Gastrocnemius medialis (tissue), 4 donors: ENCODE results near the gene MINK1. TPM values are rescaled to one million over a fixed set of nuclear protein-coding genes. Genes with fewer than 3 reads are reported as not detected.

Experiments
- ATAC-seq, 2 donors: fragments of 150-250 bp; one replicate each; pipeline ENCODE4 v1.9.1; 2016
- DNase-seq, 2 donors: peaks; one replicate each; pipeline ENCODE4 v3.0.0-alpha.2; 2019
- H3K27ac ChIP-seq, 4 donors: fragments of 200-600 bp; sonication (generic); 1 replicate in 1 of 4; 2 replicates in 3 of 4; pipeline ENCODE4 v1.5.1; 2016 to 2018; ENCODE audit warnings: mild to moderate bottlenecking in 2 of 4, moderate library complexity in 1 of 4
- H3K27me3 ChIP-seq, 3 donors: fragments of 200-600 bp; sonication (generic) in 2 of 3; 1 replicate in 1 of 3; 2 replicates in 2 of 3; pipeline versions ENCODE4 v1.5.1 to v1.6.0; 2016 to 2019; ENCODE audit warnings: mild to moderate bottlenecking in 1 of 3, moderate library complexity in 1 of 3
- H3K36me3 ChIP-seq, 2 donors: fragments of 200-600 bp; sonication (generic) in 1 of 2; one replicate each; pipeline ENCODE4 v1.5.1; 2017 to 2018
- H3K4me1 ChIP-seq, 2 donors: fragments of 200-600 bp; sonication (generic) in 1 of 2; one replicate each; pipeline ENCODE4 v1.5.1; 2016 to 2017; ENCODE audit warnings: mild to moderate bottlenecking in 2 of 2
- H3K4me3 ChIP-seq, 4 donors: fragments of 200-600 bp; sonication (generic) in 3 of 4; 1 replicate in 1 of 4; 2 replicates in 3 of 4; pipeline ENCODE4 v1.5.1; 2016 to 2019; ENCODE audit warnings: mild to moderate bottlenecking in 2 of 4
- H3K9me3 ChIP-seq, 3 donors: fragments of 200-600 bp; sonication (generic) in 2 of 3; 1 replicate in 1 of 3; 2 replicates in 2 of 3; pipeline ENCODE4 v1.5.1; 2016 to 2019
- CTCF ChIP-seq, 5 experiments: fragments of 450-650 bp in 3 of 5; fragments of 200-600 bp in 2 of 5; sonication (generic) in 2 of 5; IDR thresholded peaks in 4 of 5; conservative IDR thresholded peaks in 1 of 5; 1 replicate in 4 of 5; 2 replicates in 1 of 5; pipeline ENCODE4 v1.5.1; 2016 to 2019; ENCODE audit warnings: antibody characterized with exemption in 5 of 5, mild to moderate bottlenecking in 3 of 5, moderate library complexity in 3 of 5
- POLR2A ChIP-seq, 2 donors: fragments of 450-650 bp; IDR thresholded peaks; one replicate each; pipeline ENCODE4 v1.6.1; 2017; ENCODE audit warnings: antibody characterized with exemption in 2 of 2, mild to moderate bottlenecking in 2 of 2, moderate library complexity in 2 of 2
- in situ Hi-C, 4 donors: fragments of 200-750 bp; cut with MboI; loops; one replicate each; pipeline versions ENCODE4 v1.15.0 to v1.8.0; 2017; ENCODE audit warnings: low sequenced_read_pairs in 4 of 4
- intact Hi-C: fragments of 100-400 bp; cut with DNase I; formaldehyde crosslinking; loops from one replicate; pipeline ENCODE4 v1.15.1; 2023; ENCODE audit warnings: low total_unique reads
- total RNA-seq, 4 donors: library from RNA; depleted of rRNA; stranded (reverse); fragments of >200 nt; gene quantifications; one replicate each; pipeline versions ENCODE4 v1.1.0 to v1.2.3, GENCODE V29; 2016

Gene MINK1
- total RNA-seq, 4 donors from 2014 or later: 11.7 to 20.2 (median 15.3) TPM

- Histone ChIP-seq H3K9me3 (no peaks in the 10 kb centered on the region), H3K4me3 (no peak overlapping the region), H3K36me3 (no peaks in the 10 kb centered on the region), H3K27ac (no peak overlapping the region), H3K27me3 (no peaks in the 10 kb centered on the region), H3K4me1 (peaks cover 22 to 44% of the 10 kb centered on the region in 2 donors)
- ATAC-seq: no peak
- in situ Hi-C loops (no loop called here), intact Hi-C loops (no loop called here)
- no peak for DNase-seq
- TF ChIP-seq POLR2A (IDR thresholded peaks at IDR 0.05): no peak
- no peak for TF ChIP-seq CTCF (IDR thresholded peaks at IDR 0.05 in 4 of 5, conservative IDR thresholded peaks at IDR 0.05 in 1 of 5)
These were observed 3.1 kb downstream of the MINK1 start for GRCh38 chr17:4836221-4836620.

GRCh38 chr17:4837471-4838308 lies 4.5 kb downstream of the MINK1 start:
- Histone ChIP-seq H3K4me1 (peaks cover 22 to 44% of the 10 kb centered on the region in 2 donors), H3K27me3 (no peaks in the 10 kb centered on the region), H3K9me3 (no peaks in the 10 kb centered on the region), H3K36me3 (no peaks in the 10 kb centered on the region), H3K27ac (peak overlapping the region in 2 of 4 donors; percentile 53 to 64), H3K4me3 (no peak overlapping the region)
- in situ Hi-C loops: no loop called here
- TF ChIP-seq POLR2A (IDR thresholded peaks at IDR 0.05) (no peak), CTCF (IDR thresholded peaks at IDR 0.05 in 4 of 5, conservative IDR thresholded peaks at IDR 0.05 in 1 of 5) (no peak)
- ATAC-seq (no peak), DNase-seq (no peak)
- intact Hi-C loops: no loop called here

- H3K4me1 ChIP-seq: peaks cover 22 to 44% of the 10 kb centered on the region in 2 donors
- H3K9me3 ChIP-seq: no peaks in the 10 kb centered on the region
- intact Hi-C loops: no loop called here
- TF ChIP-seq POLR2A (IDR thresholded peaks at IDR 0.05): no peak
- TF ChIP-seq CTCF (IDR thresholded peaks at IDR 0.05 in 4 of 5, conservative IDR thresholded peaks at IDR 0.05 in 1 of 5): no peak
- in situ Hi-C loops: no loop called here
- no peak overlapping the region for H3K4me3 ChIP-seq
- peak overlapping the region in 1 of 4 donors; percentile 64 for H3K27ac ChIP-seq
- no peaks in the 10 kb centered on the region for H3K36me3 ChIP-seq
- DNase-seq (no peak), ATAC-seq (no peak)
- H3K27me3 ChIP-seq: no peaks in the 10 kb centered on the region
These were observed 5.2 kb downstream of the MINK1 start for GRCh38 chr17:4838309-4838785.

GRCh38 chr17:4839221-4839620 lies 6.1 kb downstream of the MINK1 start:
- Histone ChIP-seq H3K27ac (no peak overlapping the region), H3K9me3 (no peaks in the 10 kb centered on the region), H3K27me3 (no peaks in the 10 kb centered on the region), H3K4me1 (peaks cover 19 to 40% of the 10 kb centered on the region in 2 donors), H3K36me3 (no peaks in the 10 kb centered on the region), H3K4me3 (no peak overlapping the region)
- TF ChIP-seq CTCF (IDR thresholded peaks at IDR 0.05 in 4 of 5, conservative IDR thresholded peaks at IDR 0.05 in 1 of 5): no peak
- TF ChIP-seq POLR2A (IDR thresholded peaks at IDR 0.05): no peak
- ATAC-seq: no peak
- no peak for DNase-seq
- in situ Hi-C loops: no loop called here
- intact Hi-C loops: no loop called here
